OCI-LY3 (cell line): ENCODE results near the gene NAA10.

Experiments
- CTCF ChIP-seq: fragments of 200-600, 300-600 bp; sonication (generic); IDR thresholded peaks from 2 replicates; pipeline ENCODE4 v1.5.1; 2014; ENCODE audit warnings: antibody characterized with exemption, low read length, low read depth
- EZH2phosphoT487 ChIP-seq: fragments of 200-600 bp; shearing (Covaris generic); IDR thresholded peaks from 2 replicates; pipeline ENCODE4 v1.6.1; 2018; ENCODE audit warnings: antibody characterized with exemption, mixed run types, low read depth

GRCh38 chrX:153902385-153902784 is 32.5 kb downstream of the NAA10 start:
- TF ChIP-seq CTCF, result no peak
- no peak for TF ChIP-seq EZH2phosphoT487
